Skeletal muscle satellite cell (primary cell): Measurements from ENCODE around the gene DRAXIN.

Experiments
- H3K27me3 ChIP-seq: 2 replicates; pipeline ENCODE4 v1.7.0; 2013; ENCODE audit warnings: low read length; ENCODE audit not compliant: control insufficient read depth, insufficient read depth
- H3K36me3 ChIP-seq: 2 replicates; pipeline ENCODE4 v1.7.0; 2013; ENCODE audit warnings: mild to moderate bottlenecking, control low read depth, low read length; ENCODE audit not compliant: insufficient read depth
- H3K4me1 ChIP-seq: 2 replicates; pipeline ENCODE4 v1.7.0; 2013; ENCODE audit warnings: low read length; ENCODE audit not compliant: control insufficient read depth, insufficient read depth
- H3K4me2 ChIP-seq: 2 replicates; pipeline ENCODE4 v1.7.0; 2013; ENCODE audit warnings: mild to moderate bottlenecking, low read length
- H3K4me3 ChIP-seq: 2 replicates; pipeline ENCODE4 v1.7.0; 2013; ENCODE audit warnings: low read length
- H3K9ac ChIP-seq: 2 replicates; pipeline ENCODE4 v1.7.0; 2013; ENCODE audit warnings: mild to moderate bottlenecking, low read depth, low read length, moderate library complexity
- H3K9me3 ChIP-seq: replicated peaks from 2 replicates; pipeline ENCODE4 v1.7.0; 2013; ENCODE audit warnings: mild to moderate bottlenecking, control low read depth, low read length

DRAXIN gene

GRCh38 chr1:11764115-11764514, 72.6 kb downstream of the DRAXIN start:
- no peak overlapping the region for H3K4me3 ChIP-seq
- H3K9ac ChIP-seq, result no peak overlapping the region
- peaks cover 40% of the 10 kb centered on the region for H3K27me3 ChIP-seq
- no peaks in the 10 kb centered on the region for H3K36me3 ChIP-seq
- H3K9me3 ChIP-seq, result no peaks in the 10 kb centered on the region
- H3K4me2 ChIP-seq, result no peak overlapping the region
- H3K4me1 ChIP-seq, result no peaks in the 10 kb centered on the region

- no peak overlapping the region for H3K4me2 ChIP-seq
- no peaks in the 10 kb centered on the region for H3K4me1 ChIP-seq
- H3K27me3 ChIP-seq, result peaks cover 41% of the 10 kb centered on the region
- H3K4me3 ChIP-seq, result no peak overlapping the region
- no peaks in the 10 kb centered on the region for H3K36me3 ChIP-seq
- H3K9ac ChIP-seq, result no peak overlapping the region
- H3K9me3 ChIP-seq, result no peaks in the 10 kb centered on the region
These were observed 73.0 kb downstream of the DRAXIN start for GRCh38 chr1:11764519-11764918.

GRCh38 chr1:11765661-11766428, 74.3 kb downstream of the DRAXIN start:
- no peak overlapping the region for H3K4me3 ChIP-seq
- H3K27me3 ChIP-seq, result peaks cover 37% of the 10 kb centered on the region
- no peak overlapping the region for H3K4me2 ChIP-seq
- no peaks in the 10 kb centered on the region for H3K36me3 ChIP-seq
- no peaks in the 10 kb centered on the region for H3K9me3 ChIP-seq
- H3K4me1 ChIP-seq, result no peaks in the 10 kb centered on the region
- no peak overlapping the region for H3K9ac ChIP-seq

GRCh38 chr1:11766429-11766776, 74.9 kb downstream of the DRAXIN start:
- H3K27me3 ChIP-seq, result peaks cover 35% of the 10 kb centered on the region
- H3K36me3 ChIP-seq, result no peaks in the 10 kb centered on the region
- H3K9ac ChIP-seq, result no peak overlapping the region
- no peak overlapping the region for H3K4me2 ChIP-seq
- H3K4me1 ChIP-seq, result no peaks in the 10 kb centered on the region
- no peaks in the 10 kb centered on the region for H3K9me3 ChIP-seq
- no peak overlapping the region for H3K4me3 ChIP-seq

- H3K4me3 ChIP-seq, result no peak overlapping the region
- peaks cover 23% of the 10 kb centered on the region for H3K27me3 ChIP-seq
- no peak overlapping the region for H3K4me2 ChIP-seq
- H3K9me3 ChIP-seq, result no peaks in the 10 kb centered on the region
- H3K9ac ChIP-seq, result no peak overlapping the region
- no peaks in the 10 kb centered on the region for H3K4me1 ChIP-seq
- no peaks in the 10 kb centered on the region for H3K36me3 ChIP-seq
These were observed 76.6 kb downstream of the DRAXIN start for GRCh38 chr1:11767922-11768704.

GRCh38 chr1:11768821-11769220, 77.3 kb downstream of the DRAXIN start:
- Histone ChIP-seq H3K27me3 (peaks cover 23% of the 10 kb centered on the region), H3K4me1 (no peaks in the 10 kb centered on the region), H3K9me3 (no peaks in the 10 kb centered on the region), H3K9ac (no peak overlapping the region), H3K4me3 (no peak overlapping the region), H3K4me2 (no peak overlapping the region), H3K36me3 (no peaks in the 10 kb centered on the region)

GRCh38 chr1:11769274-11769673, 77.8 kb downstream of the DRAXIN start:
- Histone ChIP-seq H3K9me3 (no peaks in the 10 kb centered on the region), H3K4me3 (no peak overlapping the region), H3K4me1 (no peaks in the 10 kb centered on the region), H3K27me3 (peaks cover 19% of the 10 kb centered on the region), H3K36me3 (no peaks in the 10 kb centered on the region), H3K4me2 (no peak overlapping the region), H3K9ac (no peak overlapping the region)

GRCh38 chr1:11770011-11770410, 78.5 kb downstream of the DRAXIN start:
- no peaks in the 10 kb centered on the region for H3K9me3 ChIP-seq
- H3K4me1 ChIP-seq, result no peaks in the 10 kb centered on the region
- H3K4me3 ChIP-seq, result no peak overlapping the region
- no peak overlapping the region for H3K4me2 ChIP-seq
- no peaks in the 10 kb centered on the region for H3K36me3 ChIP-seq
- peaks cover 19% of the 10 kb centered on the region for H3K27me3 ChIP-seq
- no peak overlapping the region for H3K9ac ChIP-seq

- Histone ChIP-seq H3K27me3 (peaks cover 18% of the 10 kb centered on the region), H3K4me2 (no peak overlapping the region), H3K36me3 (no peaks in the 10 kb centered on the region), H3K9me3 (no peaks in the 10 kb centered on the region), H3K4me3 (no peak overlapping the region), H3K4me1 (no peaks in the 10 kb centered on the region), H3K9ac (no peak overlapping the region)
These were observed 80.1 kb downstream of the DRAXIN start for GRCh38 chr1:11771481-11772043.

GRCh38 chr1:11772458-11772857, 80.9 kb downstream of the DRAXIN start:
- Histone ChIP-seq H3K9me3 (no peaks in the 10 kb centered on the region), H3K4me3 (no peak overlapping the region), H3K9ac (no peak overlapping the region), H3K4me2 (no peak overlapping the region), H3K36me3 (no peaks in the 10 kb centered on the region), H3K4me1 (no peaks in the 10 kb centered on the region), H3K27me3 (peaks cover 15% of the 10 kb centered on the region)

GRCh38 chr1:11774753-11775152, 83.2 kb downstream of the DRAXIN start:
- Histone ChIP-seq H3K4me1 (no peaks in the 10 kb centered on the region), H3K9ac (no peak overlapping the region), H3K27me3 (no peaks in the 10 kb centered on the region), H3K4me3 (no peak overlapping the region), H3K9me3 (no peaks in the 10 kb centered on the region), H3K4me2 (no peak overlapping the region), H3K36me3 (no peaks in the 10 kb centered on the region)
